T-helper 2 cell treated with Interferon-gamma antibody and Interleukin-4, amounts not matched to agents 5 μg/mL and 100 μg/mL, for 36 hours (primary cell): Measurements from ENCODE around the gene E2F1.

Source experiments
- DNase-seq: peaks from one replicate; pipeline ENCODE4 v3.0.0; 2021; ENCODE audit warnings: low spot score
- H3K27ac Mint-ChIP-seq: one replicate; pipeline ENCODE4 v1.8.0; 2021; ENCODE audit warnings: mild to moderate bottlenecking, mixed read lengths
- H3K27me3 Mint-ChIP-seq: one replicate; pipeline ENCODE4 v1.8.0; 2021; ENCODE audit warnings: low read depth, mixed read lengths
- H3K36me3 Mint-ChIP-seq: one replicate; pipeline ENCODE4 v1.8.0; 2021; ENCODE audit warnings: low read depth, mixed read lengths
- H3K4me1 Mint-ChIP-seq: one replicate; pipeline ENCODE4 v1.8.0; 2021; ENCODE audit warnings: low read depth, mixed read lengths
- H3K4me3 Mint-ChIP-seq: one replicate; pipeline ENCODE4 v1.8.0; 2022; ENCODE audit warnings: mild to moderate bottlenecking, moderate library complexity, mixed read lengths
- H3K9me3 Mint-ChIP-seq: one replicate; pipeline ENCODE4 v1.8.0; 2021; ENCODE audit warnings: mixed read lengths

Gene E2F1

GRCh38 chr20:33721391-33722140 is 35.4 kb upstream of the E2F1 start:
- H3K27ac Mint-ChIP-seq: no peak overlapping the region
- H3K9me3 Mint-ChIP-seq: peaks cover 7% of the 10 kb centered on the region
- peaks cover 1% of the 10 kb centered on the region for H3K36me3 Mint-ChIP-seq
- no peak for DNase-seq
- H3K4me1 Mint-ChIP-seq: peaks cover 19% of the 10 kb centered on the region
- H3K27me3 Mint-ChIP-seq: no peaks in the 10 kb centered on the region
- H3K4me3 Mint-ChIP-seq: no peak overlapping the region

DNA sequence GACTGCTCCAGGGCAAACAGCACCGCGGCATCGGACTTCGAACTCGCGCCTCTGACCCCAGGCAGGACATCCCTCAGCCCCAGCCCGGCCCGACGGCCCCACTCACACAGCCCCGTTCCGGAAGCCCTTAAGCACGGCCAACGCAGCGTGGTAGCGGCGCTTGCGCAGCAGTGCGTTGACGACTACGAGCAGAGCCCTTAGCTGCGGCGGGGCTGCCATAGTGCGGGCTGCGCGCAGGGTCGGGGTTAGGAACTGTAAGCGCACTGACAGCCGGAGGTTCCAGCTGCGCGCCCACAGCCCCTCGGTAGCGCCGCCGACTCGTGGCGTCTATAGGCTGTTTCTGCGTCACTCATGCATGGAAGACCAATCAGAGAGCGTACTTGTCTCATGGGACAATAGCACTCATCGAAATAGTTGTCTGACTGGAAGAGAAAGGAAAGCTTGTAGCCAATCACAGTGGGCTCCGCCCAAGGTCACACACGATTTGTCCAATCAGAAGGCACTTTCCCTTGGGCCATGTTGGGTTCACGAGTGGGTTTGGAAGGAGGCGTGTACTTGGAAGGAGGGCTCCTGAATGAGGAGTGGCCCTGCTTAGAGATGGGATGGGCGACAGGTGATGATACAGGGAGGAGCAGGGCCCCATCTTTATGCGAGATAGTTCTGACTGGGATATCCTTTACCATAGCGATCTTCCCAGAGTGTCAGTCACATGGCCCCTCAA is 34.0 kb upstream of the E2F1 start, which contains the start of gene PXMP4:
PXMP4 (minus strand) TSS at position 322 of the 721 bp plus-strand sequence; CDS start at position 219, 103 bp downstream.
- Mint-ChIP-seq H3K4me3 (peak within 1 kb of the TSS; percentile 88), H3K27me3 (no peaks in the 10 kb centered on the region), H3K9me3 (peaks cover 7% of the 10 kb centered on the region), H3K27ac (peak within 1 kb of the TSS; percentile 90), H3K36me3 (peaks cover 4% of the 10 kb centered on the region), H3K4me1 (peaks cover 19% of the 10 kb centered on the region)
- peak; percentile 92 for DNase-seq

- Mint-ChIP-seq H3K27me3 (no peaks in the 10 kb centered on the region), H3K4me1 (peaks cover 19% of the 10 kb centered on the region), H3K36me3 (peaks cover 4% of the 10 kb centered on the region), H3K4me3 (peak overlapping the region; percentile 88), H3K27ac (peak overlapping the region; percentile 90), H3K9me3 (peaks cover 7% of the 10 kb centered on the region)
- no peak for DNase-seq
These were observed 33.2 kb upstream of the E2F1 start for GRCh38 chr20:33719277-33719988.

DNA sequence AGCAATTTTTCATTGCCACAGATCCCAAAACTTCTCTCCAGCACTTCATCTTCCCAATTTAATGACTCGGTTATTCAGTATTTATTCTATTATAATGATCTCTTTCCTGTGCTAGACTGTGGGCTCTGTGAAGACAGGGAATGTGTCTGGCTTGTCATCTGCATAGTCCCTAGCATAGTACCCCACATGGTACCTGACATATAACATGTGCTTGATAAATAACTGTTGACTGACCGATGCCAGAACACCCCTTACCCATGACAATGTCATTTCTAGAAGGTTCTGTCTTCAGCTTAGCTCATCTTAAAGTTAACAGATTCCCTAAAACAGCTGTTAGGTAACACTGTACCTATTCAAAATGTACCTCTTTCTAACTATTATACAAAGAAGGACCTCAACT is 30.3 kb upstream of the E2F1 start:
- no peak for DNase-seq
- H3K36me3 Mint-ChIP-seq: peaks cover 25% of the 10 kb centered on the region
- peaks cover 7% of the 10 kb centered on the region for H3K9me3 Mint-ChIP-seq
- peaks cover 22% of the 10 kb centered on the region for H3K4me1 Mint-ChIP-seq
- H3K4me3 Mint-ChIP-seq: no peak overlapping the region
- no peaks in the 10 kb centered on the region for H3K27me3 Mint-ChIP-seq
- no peak overlapping the region for H3K27ac Mint-ChIP-seq

DNA sequence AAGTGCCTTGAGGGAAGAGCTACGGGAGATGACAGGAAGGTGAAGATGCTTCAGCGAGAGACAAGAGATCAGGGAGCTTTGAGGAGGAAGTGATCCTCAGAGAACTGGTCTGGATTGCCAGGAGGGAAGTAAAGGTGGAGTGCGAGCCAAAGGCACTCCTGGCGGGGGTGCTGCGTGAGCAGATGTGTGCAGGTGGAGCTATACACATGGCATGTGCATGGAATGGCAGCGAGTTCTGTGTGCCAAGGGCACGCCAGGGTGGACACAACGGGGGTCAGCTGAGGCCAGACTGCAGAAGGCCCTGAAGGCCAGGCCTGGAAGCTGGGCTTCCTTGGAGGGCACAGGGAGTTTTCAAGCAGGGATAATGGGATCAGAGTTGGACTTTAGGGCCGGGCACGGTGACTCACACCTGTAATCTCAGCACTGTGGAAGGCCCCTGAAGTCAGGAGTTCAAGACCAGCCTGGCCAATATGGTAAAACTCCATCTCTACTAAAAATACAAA is 27.7 kb upstream of the E2F1 start:
- Mint-ChIP-seq H3K36me3 (peaks cover 38% of the 10 kb centered on the region), H3K9me3 (no peaks in the 10 kb centered on the region), H3K4me3 (no peak overlapping the region), H3K27me3 (no peaks in the 10 kb centered on the region), H3K27ac (no peak overlapping the region), H3K4me1 (peaks cover 33% of the 10 kb centered on the region)
- no peak for DNase-seq

DNA sequence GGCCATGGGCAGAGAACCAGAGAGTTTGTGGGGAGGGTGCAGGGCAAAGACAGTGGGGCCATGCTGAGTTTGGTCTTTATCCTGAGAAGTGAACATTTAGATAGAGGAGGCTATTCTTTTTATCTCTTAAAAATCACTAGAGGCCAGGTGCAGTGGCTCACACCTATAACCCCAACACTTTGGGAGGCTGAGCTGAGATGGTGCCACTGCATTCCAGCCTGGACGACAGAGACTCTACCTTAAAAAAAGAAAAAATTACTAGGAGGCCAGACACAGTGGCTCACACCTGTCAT is 25.2 kb upstream of the E2F1 start:
- Mint-ChIP-seq H3K9me3 (no peaks in the 10 kb centered on the region), H3K27ac (peak overlapping the region; percentile 75), H3K36me3 (peaks cover 45% of the 10 kb centered on the region)

DNA sequence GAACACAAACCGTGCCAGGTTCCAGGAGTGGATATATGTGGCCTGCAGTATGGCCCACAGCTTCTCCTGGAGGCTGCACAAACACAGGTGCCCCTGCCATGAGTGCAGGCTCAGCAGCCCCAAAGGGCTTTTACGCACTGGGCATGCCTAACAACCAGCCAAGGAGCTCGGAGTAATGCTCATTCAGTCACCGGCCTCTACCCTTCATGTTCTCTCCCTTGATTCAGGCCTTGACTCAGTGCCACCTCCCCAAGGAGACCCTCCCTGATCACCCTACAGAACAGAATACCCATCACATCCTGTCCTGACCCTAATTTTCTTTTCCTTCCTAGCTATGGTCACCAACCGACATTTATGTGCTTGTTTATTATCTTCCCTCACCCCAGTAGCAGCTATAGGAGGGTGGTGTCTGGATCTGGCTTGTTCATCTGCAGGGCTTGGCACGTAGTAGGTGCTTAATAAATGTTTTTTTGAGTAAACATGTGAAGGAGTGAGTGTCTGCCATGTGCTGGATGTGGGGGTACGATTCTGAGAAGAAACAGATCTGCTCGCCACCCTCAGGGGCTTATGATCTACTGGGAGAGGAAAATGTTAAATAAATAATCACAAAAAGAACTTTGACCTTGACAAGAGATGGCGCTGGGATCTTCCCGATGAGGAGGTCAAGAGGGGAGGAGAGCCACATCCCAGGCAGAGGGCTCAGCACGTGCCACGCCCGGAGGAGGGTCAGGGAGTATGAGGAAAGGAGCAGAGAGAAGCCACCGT is 24.7 kb upstream of the E2F1 start:
- no peaks in the 10 kb centered on the region for H3K9me3 Mint-ChIP-seq
- DNase-seq: no peak
- H3K27me3 Mint-ChIP-seq: no peaks in the 10 kb centered on the region
- peaks cover 42% of the 10 kb centered on the region for H3K36me3 Mint-ChIP-seq
- peaks cover 29% of the 10 kb centered on the region for H3K4me1 Mint-ChIP-seq
- peak overlapping the region; percentile 75 for H3K27ac Mint-ChIP-seq
- peak overlapping the region; percentile 46 for H3K4me3 Mint-ChIP-seq

More for the DNA sequence above, 25.2 kb upstream of the E2F1 start:
- DNase-seq: no peak
- Mint-ChIP-seq H3K4me3 (no peak overlapping the region), H3K4me1 (peaks cover 29% of the 10 kb centered on the region), H3K27me3 (no peaks in the 10 kb centered on the region)

GRCh38 chr20:33709905-33710541 is 23.8 kb upstream of the E2F1 start:
- Mint-ChIP-seq H3K27me3 (no peaks in the 10 kb centered on the region), H3K9me3 (no peaks in the 10 kb centered on the region), H3K4me1 (peaks cover 29% of the 10 kb centered on the region), H3K27ac (peak overlapping the region; percentile 78), H3K36me3 (peaks cover 42% of the 10 kb centered on the region), H3K4me3 (peak overlapping the region; percentile 18)
- DNase-seq: no peak

DNA sequence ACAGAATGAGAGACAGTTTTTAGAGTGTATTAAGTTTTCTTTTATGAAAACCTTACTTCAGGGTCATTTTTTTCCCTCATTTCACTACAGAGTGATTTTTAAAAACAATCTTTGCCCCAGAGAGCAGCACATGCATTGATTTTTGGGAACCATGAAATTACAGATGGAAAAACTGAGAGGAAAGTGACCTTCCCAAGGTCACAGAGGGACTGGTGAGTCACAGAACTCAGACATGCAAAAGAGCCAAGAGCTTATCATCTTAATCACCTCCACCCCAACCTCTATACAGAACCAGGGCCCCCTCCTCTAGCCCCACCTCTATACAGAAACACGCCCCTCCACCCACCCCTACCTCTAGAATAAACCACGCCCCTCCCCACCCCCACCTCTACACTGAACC is 23.2 kb upstream of the E2F1 start:
- no peak for DNase-seq
- Mint-ChIP-seq H3K9me3 (no peaks in the 10 kb centered on the region), H3K4me1 (peaks cover 29% of the 10 kb centered on the region), H3K4me3 (no peak overlapping the region), H3K27me3 (no peaks in the 10 kb centered on the region), H3K27ac (peak overlapping the region; percentile 82), H3K36me3 (peaks cover 42% of the 10 kb centered on the region)

DNA sequence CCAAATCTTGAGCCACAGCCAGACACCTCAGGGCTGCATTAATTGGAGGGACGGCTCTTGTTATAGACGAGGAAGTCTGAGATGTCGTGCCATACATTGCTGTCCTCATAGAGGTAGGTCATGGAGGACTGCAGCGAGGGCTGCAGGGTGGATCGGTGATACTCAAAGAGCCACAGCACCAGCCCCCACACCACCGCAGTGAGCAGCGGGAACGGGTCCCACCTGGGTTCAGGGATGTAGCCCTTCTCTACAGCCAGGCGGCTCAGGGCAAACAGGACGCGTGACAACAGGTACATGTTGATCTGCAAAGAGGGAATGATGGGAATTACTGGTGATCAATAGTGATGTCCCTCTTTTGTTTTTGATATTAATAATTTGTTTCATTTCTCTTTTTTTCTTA is 21.5 kb upstream of the E2F1 start:
- H3K36me3 Mint-ChIP-seq: peaks cover 30% of the 10 kb centered on the region
- H3K27ac Mint-ChIP-seq: peak overlapping the region; percentile 41
- H3K4me3 Mint-ChIP-seq: no peak overlapping the region
- H3K27me3 Mint-ChIP-seq: no peaks in the 10 kb centered on the region
- peaks cover 27% of the 10 kb centered on the region for H3K4me1 Mint-ChIP-seq
- DNase-seq: no peak
- no peaks in the 10 kb centered on the region for H3K9me3 Mint-ChIP-seq

- H3K27ac Mint-ChIP-seq: no peak overlapping the region
- no peaks in the 10 kb centered on the region for H3K9me3 Mint-ChIP-seq
- H3K27me3 Mint-ChIP-seq: no peaks in the 10 kb centered on the region
- no peak overlapping the region for H3K4me3 Mint-ChIP-seq
- no peak for DNase-seq
- peaks cover 10% of the 10 kb centered on the region for H3K36me3 Mint-ChIP-seq
- H3K4me1 Mint-ChIP-seq: peaks cover 7% of the 10 kb centered on the region
These were observed 18.2 kb upstream of the E2F1 start for GRCh38 chr20:33704197-33704924.

DNA sequence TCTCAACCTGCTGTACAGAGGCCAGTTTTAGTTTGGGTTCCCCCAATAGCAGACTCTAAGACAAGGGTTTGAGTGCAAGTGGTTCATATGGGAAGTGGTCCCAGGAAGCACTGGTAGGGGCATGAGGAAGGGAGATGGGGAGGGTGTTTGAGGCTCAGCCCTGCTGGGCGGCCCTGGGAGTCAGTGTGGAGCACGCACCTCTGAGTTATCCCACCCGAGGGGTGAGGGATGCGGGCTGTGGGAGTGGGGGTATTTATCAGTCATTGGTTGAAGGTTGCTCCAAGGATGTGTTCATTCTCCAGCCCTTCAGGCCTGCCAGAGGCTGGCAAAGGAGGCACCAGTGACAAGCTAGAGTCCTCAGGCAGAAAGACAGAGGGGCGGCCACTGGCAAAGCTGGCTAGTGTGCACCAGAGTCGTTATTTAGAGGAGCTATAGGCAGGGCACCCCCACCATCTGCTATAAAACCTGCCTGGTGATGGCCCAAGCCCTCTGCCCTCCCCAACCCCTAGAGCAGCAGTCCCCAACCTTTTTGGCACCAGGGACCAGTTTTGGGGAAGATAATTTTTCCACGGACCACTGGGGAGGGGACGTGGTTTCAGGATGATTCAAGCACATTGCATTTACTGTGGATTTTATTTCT is 17.4 kb upstream of the E2F1 start:
- H3K36me3 Mint-ChIP-seq: peaks cover 9% of the 10 kb centered on the region
- no peaks in the 10 kb centered on the region for H3K27me3 Mint-ChIP-seq
- no peak overlapping the region for H3K27ac Mint-ChIP-seq
- no peak overlapping the region for H3K4me3 Mint-ChIP-seq
- H3K4me1 Mint-ChIP-seq: peaks cover 3% of the 10 kb centered on the region
- no peaks in the 10 kb centered on the region for H3K9me3 Mint-ChIP-seq
- DNase-seq: no peak
